ENCODE measurements around the gene TPO.
"Not testable (repeated sequence)": the region's sequence is repeated elsewhere in the genome, so short reads cannot be mapped to it uniquely, and the experiment has no call there.

TPO gene

DNA sequence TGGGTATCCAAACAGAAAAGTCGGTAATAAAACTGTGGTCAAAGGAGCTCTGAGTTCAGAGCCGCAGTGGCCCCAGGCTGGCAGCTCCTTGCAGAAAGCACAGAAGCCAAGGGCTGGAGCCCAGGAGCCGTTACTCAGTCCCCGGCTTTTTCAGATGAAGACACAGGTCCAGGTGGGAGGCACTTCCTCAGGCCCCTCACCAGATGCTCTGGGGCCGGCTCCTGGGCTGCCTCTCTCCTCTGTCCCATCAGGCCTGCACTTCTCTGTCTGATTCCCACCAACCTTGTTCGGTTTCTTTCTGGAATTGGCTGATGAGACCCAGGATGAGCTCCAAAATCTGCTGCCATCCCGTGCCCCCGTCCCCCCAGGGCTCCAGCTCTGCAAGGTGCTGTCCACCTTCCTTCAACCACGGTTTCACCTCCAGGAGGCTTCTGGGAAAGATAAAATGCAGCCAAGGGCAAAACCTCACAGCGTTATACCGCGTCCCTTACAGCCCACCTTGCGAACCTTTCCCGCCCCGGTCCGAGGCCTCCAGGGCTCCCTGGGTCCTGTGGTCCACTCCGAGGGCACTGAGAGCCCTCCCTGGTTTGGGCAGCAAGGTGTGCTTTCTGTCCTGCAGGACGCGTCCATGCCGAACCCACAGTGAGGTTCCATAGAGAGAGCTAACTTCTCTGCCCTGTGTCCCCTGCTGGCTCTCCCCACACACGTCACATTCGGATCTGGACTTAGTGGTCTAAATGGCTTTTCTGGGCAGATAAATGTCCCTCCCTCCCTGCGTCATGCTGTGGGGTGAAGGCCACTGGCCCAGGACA, 102.9 kb downstream of the TPO start:
- Histone ChIP-seq H3K4me3 (ENCODE audit: low read length) (no peak overlapping the region), H3K27me3 (replicated peaks; ENCODE audit: insufficient read depth, low read length) (no peaks in the 10 kb centered on the region; the same call in 1 of the 2 replicates), H3K9me2 (replicated peaks; ENCODE audit: insufficient read depth, low read length) (no peaks in the 10 kb centered on the region), H3K4me2 (ENCODE audit: low read depth, low read length) (no peak overlapping the region), H3K9ac (ENCODE audit: low read length) (no peak overlapping the region), H3K27ac (ENCODE audit: low read length) (no peak overlapping the region), H2AFZ (ENCODE audit: low read length) (no peak overlapping the region), H3K79me2 (ENCODE audit: low read length) (no peaks in the 10 kb centered on the region), H3K36me3 (replicated peaks; ENCODE audit: insufficient read depth, low read length) (no peaks in the 10 kb centered on the region), H3K9me3 (replicated peaks; ENCODE audit: insufficient read depth, low read length) (no peaks in the 10 kb centered on the region), H3K4me1 (ENCODE audit: low read length) (no peaks in the 10 kb centered on the region), H3F3A (ENCODE audit: insufficient read depth, low read length) (no peaks in the 10 kb centered on the region), H4K20me1 (ENCODE audit: insufficient read depth, low read length) (no peaks in the 10 kb centered on the region)
- TF ChIP-seq EZH2 (optimal IDR thresholded peaks at IDR 0.05; ENCODE audit: low read depth, low read length) (no peak), EZH2phosphoT487 (IDR thresholded peaks at IDR 0.05; ENCODE audit: low read length) (no peak)
- TF ChIP-seq, protein P1, sequence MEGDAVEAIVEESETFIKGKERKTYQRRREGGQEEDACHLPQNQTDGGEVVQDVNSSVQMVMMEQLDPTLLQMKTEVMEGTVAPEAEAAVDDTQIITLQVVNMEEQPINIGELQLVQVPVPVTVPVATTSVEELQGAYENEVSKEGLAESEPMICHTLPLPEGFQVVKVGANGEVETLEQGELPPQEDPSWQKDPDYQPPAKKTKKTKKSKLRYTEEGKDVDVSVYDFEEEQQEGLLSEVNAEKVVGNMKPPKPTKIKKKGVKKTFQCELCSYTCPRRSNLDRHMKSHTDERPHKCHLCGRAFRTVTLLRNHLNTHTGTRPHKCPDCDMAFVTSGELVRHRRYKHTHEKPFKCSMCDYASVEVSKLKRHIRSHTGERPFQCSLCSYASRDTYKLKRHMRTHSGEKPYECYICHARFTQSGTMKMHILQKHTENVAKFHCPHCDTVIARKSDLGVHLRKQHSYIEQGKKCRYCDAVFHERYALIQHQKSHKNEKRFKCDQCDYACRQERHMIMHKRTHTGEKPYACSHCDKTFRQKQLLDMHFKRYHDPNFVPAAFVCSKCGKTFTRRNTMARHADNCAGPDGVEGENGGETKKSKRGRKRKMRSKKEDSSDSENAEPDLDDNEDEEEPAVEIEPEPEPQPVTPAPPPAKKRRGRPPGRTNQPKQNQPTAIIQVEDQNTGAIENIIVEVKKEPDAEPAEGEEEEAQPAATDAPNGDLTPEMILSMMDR (IDR thresholded peaks at IDR 0.05; ENCODE audit: low read length) = no peak
- DNase-seq = no peak

DNA sequence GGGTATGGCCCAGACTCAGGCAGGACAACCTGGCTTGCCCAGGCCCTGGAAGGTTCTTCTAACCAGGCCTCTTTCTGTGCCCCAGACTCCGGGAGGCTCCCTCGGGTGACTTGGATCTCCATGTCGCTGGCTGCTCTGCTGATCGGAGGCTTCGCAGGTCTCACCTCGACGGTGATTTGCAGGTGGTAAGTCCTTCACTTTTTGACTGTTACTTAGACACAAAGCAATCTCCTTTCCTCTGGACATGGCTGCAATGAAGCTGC, 103.5 kb downstream of the TPO start:
- H3K9me3 ChIP-seq (replicated peaks; ENCODE audit: insufficient read depth, low read length) = no peaks in the 10 kb centered on the region
- no peak overlapping the region for H3K27ac ChIP-seq (ENCODE audit: low read length)
- no peaks in the 10 kb centered on the region for H3K4me1 ChIP-seq (ENCODE audit: low read length)
- no peaks in the 10 kb centered on the region for H3K9me2 ChIP-seq (replicated peaks; ENCODE audit: insufficient read depth, low read length)
- no peak overlapping the region for H3K4me3 ChIP-seq (ENCODE audit: low read length)
- H3F3A ChIP-seq (ENCODE audit: insufficient read depth, low read length) = no peaks in the 10 kb centered on the region
- H3K79me2 ChIP-seq (ENCODE audit: low read length) = no peaks in the 10 kb centered on the region
- TF ChIP-seq, protein P1 (IDR thresholded peaks at IDR 0.05; ENCODE audit: low read length) = no peak
- no peak for TF ChIP-seq EZH2phosphoT487 (IDR thresholded peaks at IDR 0.05; ENCODE audit: low read length)
- TF ChIP-seq EZH2 (optimal IDR thresholded peaks at IDR 0.05; ENCODE audit: low read depth, low read length) = no peak
- no peak overlapping the region for H3K4me2 ChIP-seq (ENCODE audit: low read depth, low read length)
- DNase-seq = no peak
- H3K9ac ChIP-seq (ENCODE audit: low read length) = no peak overlapping the region
- no peaks in the 10 kb centered on the region; the same call in 1 of the 2 replicates for H3K27me3 ChIP-seq (replicated peaks; ENCODE audit: insufficient read depth, low read length)
- no peak overlapping the region for H2AFZ ChIP-seq (ENCODE audit: low read length)
- H3K36me3 ChIP-seq (replicated peaks; ENCODE audit: insufficient read depth, low read length) = no peaks in the 10 kb centered on the region
- no peaks in the 10 kb centered on the region for H4K20me1 ChIP-seq (ENCODE audit: insufficient read depth, low read length)

DNA sequence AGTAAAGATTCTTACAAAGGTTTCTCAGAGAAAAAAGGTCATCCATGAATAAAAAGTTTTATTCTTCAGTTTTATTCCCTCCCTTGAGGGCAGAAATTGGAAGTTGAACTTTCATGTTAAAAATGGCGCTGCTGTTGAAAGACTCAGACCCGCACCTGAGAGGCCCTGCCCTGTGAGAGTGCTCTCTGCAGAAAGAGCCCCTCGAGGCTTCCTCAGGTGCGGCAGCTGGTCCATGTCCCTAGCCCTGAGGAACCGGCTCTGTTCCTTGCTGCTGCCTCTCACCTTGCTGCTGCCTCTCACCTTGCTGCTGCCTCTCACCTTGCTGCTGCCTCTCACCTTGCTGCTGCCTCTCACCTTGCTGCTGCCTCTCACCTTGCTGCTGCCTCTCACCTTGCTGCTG, 104.0 kb downstream of the TPO start:
- H3K9ac ChIP-seq (ENCODE audit: low read length); H3K27ac ChIP-seq (ENCODE audit: low read length); H3K4me3 ChIP-seq (ENCODE audit: low read length); H2AFZ ChIP-seq (ENCODE audit: low read length); H3K9me3 ChIP-seq (replicated peaks; ENCODE audit: insufficient read depth, low read length); DNase-seq; H3K4me2 ChIP-seq (ENCODE audit: low read depth, low read length); H4K20me1 ChIP-seq (ENCODE audit: insufficient read depth, low read length); H3K36me3 ChIP-seq (replicated peaks; ENCODE audit: insufficient read depth, low read length); H3K79me2 ChIP-seq (ENCODE audit: low read length); H3K27me3 ChIP-seq (replicated peaks; ENCODE audit: insufficient read depth, low read length); H3K9me2 ChIP-seq (replicated peaks; ENCODE audit: insufficient read depth, low read length); H3K4me1 ChIP-seq (ENCODE audit: low read length); H3F3A ChIP-seq (ENCODE audit: insufficient read depth, low read length): not testable (repeated sequence)

DNA sequence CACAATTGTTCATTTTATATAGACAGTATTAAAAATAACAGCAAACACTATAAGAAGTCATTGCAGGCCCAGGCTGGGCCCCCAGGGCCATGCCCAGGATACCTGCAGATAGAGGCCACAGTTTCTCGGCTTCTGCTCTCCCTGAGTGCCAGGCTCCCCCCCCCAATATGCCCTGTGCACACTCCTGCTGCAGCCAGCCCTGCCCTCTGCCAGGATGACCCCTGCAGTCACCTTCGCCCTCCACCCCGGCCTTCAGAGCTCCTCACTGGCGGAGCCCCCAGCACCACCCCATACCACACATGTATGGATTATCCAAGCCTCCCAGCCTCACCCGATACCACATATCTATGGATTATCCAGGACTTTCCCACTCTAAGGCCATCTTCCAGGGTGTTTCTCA, 104.5 kb downstream of the TPO start:
- Histone ChIP-seq H3K9me2 (replicated peaks; ENCODE audit: insufficient read depth, low read length) (no peaks in the 10 kb centered on the region), H3F3A (ENCODE audit: insufficient read depth, low read length) (no peaks in the 10 kb centered on the region), H3K27ac (ENCODE audit: low read length) (no peak overlapping the region), H3K9ac (ENCODE audit: low read length) (no peak overlapping the region), H2AFZ (ENCODE audit: low read length) (no peak overlapping the region), H3K27me3 (replicated peaks; ENCODE audit: insufficient read depth, low read length) (no peaks in the 10 kb centered on the region; the same call in 1 of the 2 replicates), H4K20me1 (ENCODE audit: insufficient read depth, low read length) (no peaks in the 10 kb centered on the region), H3K79me2 (ENCODE audit: low read length) (no peaks in the 10 kb centered on the region), H3K9me3 (replicated peaks; ENCODE audit: insufficient read depth, low read length) (no peaks in the 10 kb centered on the region), H3K4me2 (ENCODE audit: low read depth, low read length) (no peak overlapping the region), H3K4me1 (ENCODE audit: low read length) (no peaks in the 10 kb centered on the region), H3K36me3 (replicated peaks; ENCODE audit: insufficient read depth, low read length) (no peaks in the 10 kb centered on the region), H3K4me3 (ENCODE audit: low read length) (no peak overlapping the region)
- TF ChIP-seq EZH2phosphoT487 (IDR thresholded peaks at IDR 0.05; ENCODE audit: low read length) (no peak), EZH2 (optimal IDR thresholded peaks at IDR 0.05; ENCODE audit: low read depth, low read length) (no peak)
- TF ChIP-seq, protein P1 (IDR thresholded peaks at IDR 0.05; ENCODE audit: low read length) = no peak
- DNase-seq = no peak

Measured in MM.1S (cell line).